AG04450 (cell line): ENCODE results near the gene PRKCH. TPM values are rescaled to one million over a fixed set of nuclear protein-coding genes. Genes with fewer than 3 reads are reported as not detected.
A peak's percentile ranks its signal among the peaks of the same experiment; 100 is the strongest.

Experiments
- CTCF ChIA-PET: fragments of 300-600, 350-600 bp; formaldehyde crosslinking; extraction: SDS; loops from one replicate; lab custom pipeline; 2022; ENCODE audit warnings: antibody characterized with exemption, inconsistent platforms; lab: Charles Lee
- POLR2A ChIA-PET: fragments of 350-600 bp; formaldehyde crosslinking; extraction: SDS; loops from one replicate; lab custom pipeline; 2021; ENCODE audit warnings: antibody characterized with exemption, inconsistent platforms; lab: Yijun Ruan, JAX
- DNase-seq: peaks from one replicate; pipeline ENCODE4 v3.0.0-alpha.2; 2011; ENCODE audit warnings: low read depth, low spot score
- H3K27ac ChIP-seq: one replicate; pipeline ENCODE4 v1.5.1; 2012; ENCODE audit warnings: low read depth, low read length, control low read depth
- H3K27me3 ChIP-seq: one replicate; pipeline ENCODE4 v1.6.0; 2012; ENCODE audit warnings: low read length; ENCODE audit not compliant: control insufficient read depth, insufficient read depth
- H3K4me3 ChIP-seq: 2 replicates; pipeline ENCODE4 v1.5.1; 2011; ENCODE audit warnings: mild to moderate bottlenecking, low read depth, low read length, control low read depth
- H3K9me3 ChIP-seq: 2 replicates; pipeline ENCODE4 v1.5.1; 2012; ENCODE audit warnings: low read length; ENCODE audit not compliant: control insufficient read depth, insufficient read depth
- CTCF ChIP-seq: IDR thresholded peaks from 2 replicates; pipeline ENCODE4 v1.5.1; 2011; ENCODE audit warnings: low read depth, low read length, control low read depth, inconsistent platforms
- polyA plus RNA-seq: library from polyadenylated mRNA; depleted of rRNA; stranded (reverse); fragments of >200 nt; gene quantifications from 2 replicates; pipeline ENCODE4 v1.2.3, GENCODE V29; 2011

The PRKCH gene
- polyA plus RNA-seq, 1 experiment = 1.6 TPM

GRCh38 chr14:61556455-61556854 lies 235.1 kb downstream of the PRKCH start:
- ChIA-PET POLR2A (interaction anchor here (0.7 kb wide), 1 partner anchor 10 kb away, joined by 3 read pairs; no protein-coding TSS in a partner anchor), CTCF (interaction anchor here (0.8 kb wide), 1 partner anchor 20 kb away, joined by 3 read pairs; no protein-coding TSS in a partner anchor)
- DNase-seq = no peak
- Histone ChIP-seq H3K27me3 (no peaks in the 10 kb centered on the region), H3K4me3 (no peak overlapping the region), H3K27ac (no peak overlapping the region), H3K9me3 (no peaks in the 10 kb centered on the region)
- no peak for TF ChIP-seq CTCF

- POLR2A ChIA-PET = interaction anchor here (0.7 kb wide), 1 partner anchor 9 kb away, joined by 3 read pairs; no protein-coding TSS in a partner anchor
- DNase-seq = no peak
- Histone ChIP-seq H3K9me3 (no peaks in the 10 kb centered on the region), H3K4me3 (no peak overlapping the region), H3K27me3 (no peaks in the 10 kb centered on the region), H3K27ac (no peak overlapping the region)
- no peak for TF ChIP-seq CTCF
- CTCF ChIA-PET = interaction anchor here (0.6 kb wide), 1 partner anchor 10 kb away, joined by 3 read pairs; no protein-coding TSS in a partner anchor
Observed at GRCh38 chr14:61557262-61557661, 235.9 kb downstream of the PRKCH start.

- Histone ChIP-seq H3K27me3 (no peaks in the 10 kb centered on the region), H3K27ac (no peak overlapping the region), H3K9me3 (no peaks in the 10 kb centered on the region), H3K4me3 (no peak overlapping the region)
- ChIA-PET POLR2A (no interaction called here), CTCF (no interaction called here)
- TF ChIP-seq CTCF = no peak
- DNase-seq = no peak
Observed at GRCh38 chr14:61557854-61558253, 236.5 kb downstream of the PRKCH start.

- ChIA-PET POLR2A (no interaction called here), CTCF (interaction anchor here (2.1 kb wide), 1 partner anchor 83 kb away, joined by 11 read pairs; no protein-coding TSS in a partner anchor)
- Histone ChIP-seq H3K4me3 (no peak overlapping the region), H3K27ac (no peak overlapping the region), H3K9me3 (no peaks in the 10 kb centered on the region), H3K27me3 (no peaks in the 10 kb centered on the region)
- no peak for TF ChIP-seq CTCF
- DNase-seq = no peak
Observed at GRCh38 chr14:61558271-61558670, 236.9 kb downstream of the PRKCH start.

GRCh38 chr14:61559641-61560201 lies 238.3 kb downstream of the PRKCH start:
- ChIA-PET CTCF (interaction anchor here (1.0 to 2.1 kb wide), 5 partner anchors 14 to 103 kb away, joined by 3 to 11 read pairs (median 5); no protein-coding TSS in a partner anchor), POLR2A (interaction anchor here (0.7 to 2.0 kb wide), 4 partner anchors 24 to 279 kb away, joined by 3 to 5 read pairs (median 5); partner anchors contain the start of genes HIF1A and SNAPC1)
- H3K9me3 ChIP-seq = no peaks in the 10 kb centered on the region
- H3K27ac ChIP-seq = peak overlapping the region; percentile 98
- no peak for DNase-seq
- no peak overlapping the region for H3K4me3 ChIP-seq
- no peak for TF ChIP-seq CTCF
- no peaks in the 10 kb centered on the region for H3K27me3 ChIP-seq
